Astrocyte of the spinal cord (primary cell): Measurements from ENCODE around the gene S100A7.
"Not testable (repeated sequence)": the region's sequence is repeated elsewhere in the genome, so short reads cannot be mapped to it uniquely, and the experiment has no call there.

Experiments
- DNase-seq: peaks from one replicate; pipeline ENCODE4 v3.0.0; 2011; ENCODE audit warnings: low read depth, low spot score
- H3K4me3 ChIP-seq: 2 replicates; pipeline ENCODE4 v1.5.1; 2011; ENCODE audit warnings: low read depth, mild to moderate bottlenecking, low read length, moderate library complexity
- CTCF ChIP-seq: IDR thresholded peaks from 2 replicates; pipeline ENCODE4 v1.5.1; 2012; ENCODE audit warnings: low read depth, mild to moderate bottlenecking, low read length, inconsistent platforms
- in situ Hi-C: cut with HindIII; loops from 2 replicates; pipeline ENCODE4 v1.10.0; 2017; ENCODE audit warnings: low sequenced_read_pairs

S100A7 gene

GRCh38 chr1:153420306-153420705 is 40.1 kb downstream of the S100A7 start:
- in situ Hi-C loops = no loop called here
- no peak for TF ChIP-seq CTCF
- DNase-seq = no peak
- H3K4me3 ChIP-seq = no peak overlapping the region

- DNase-seq, in situ Hi-C loops, H3K4me3 ChIP-seq: not testable (repeated sequence)
These were observed 41.0 kb downstream of the S100A7 start for GRCh38 chr1:153419436-153419793.

GRCh38 chr1:153418758-153419435 is 41.6 kb downstream of the S100A7 start:
- H3K4me3 ChIP-seq, in situ Hi-C loops, DNase-seq: not testable (repeated sequence)

GRCh38 chr1:153417136-153417888 is 43.1 kb downstream of the S100A7 start:
- DNase-seq = no peak
- in situ Hi-C loops = no loop called here
- TF ChIP-seq CTCF = no peak
- H3K4me3 ChIP-seq = no peak overlapping the region

- in situ Hi-C loops = no loop called here
- no peak within 1 kb of the TSS for H3K4me3 ChIP-seq
- TF ChIP-seq CTCF = no peak
- DNase-seq = no peak
These were observed 44.4 kb downstream of the S100A7 start, which contains the start of gene S100A7A for GRCh38 chr1:153415850-153416570. S100A7A (plus strand) TSS chr1:153416520; CDS start chr1:153418083, 1,563 bp downstream.

- H3K4me3 ChIP-seq, in situ Hi-C loops, DNase-seq: not testable (repeated sequence)
These were observed 46.5 kb downstream of the S100A7 start for GRCh38 chr1:153413961-153414360.
